GM13977 (cell line): ENCODE data around the gene UNCX.
"Not testable (repeated sequence)": the region's sequence is repeated elsewhere in the genome, so short reads cannot be mapped to it uniquely, and the experiment has no call there.

Experiments
- DNase-seq: peaks from one replicate; pipeline ENCODE4 v3.0.0; 2012; ENCODE audit warnings: low spot score
- CTCF ChIP-seq: IDR thresholded peaks from 2 replicates; pipeline ENCODE4 v1.5.1; 2012; ENCODE audit warnings: mild to moderate bottlenecking, control low read depth; ENCODE audit not compliant: insufficient read depth; ENCODE audit errors: extremely low read depth, missing control alignments
- in situ Hi-C: fragments of 300-500 bp; cut with MboI; formaldehyde crosslinking; loops from one replicate; pipeline ENCODE4 v1.12.0; 2022; ENCODE audit warnings: low sequenced_read_pairs, low pct_unique_long_range_greater_than_20kb, mixed read lengths, inconsistent platforms; ENCODE audit not compliant: unreplicated experiment

The UNCX gene

GRCh38 chr7:1271046-1271445 lies 38.4 kb downstream of the UNCX start:
- in situ Hi-C loops, result no loop called here
- TF ChIP-seq CTCF, result no peak
- DNase-seq, result no peak

GRCh38 chr7:1271656-1272055 lies 39.0 kb downstream of the UNCX start:
- DNase-seq, result no peak
- in situ Hi-C loops, result no loop called here
- TF ChIP-seq CTCF, result no peak

- in situ Hi-C loops, result not testable (repeated sequence)
These were observed 39.5 kb downstream of the UNCX start for GRCh38 chr7:1272136-1272535.

GRCh38 chr7:1274121-1274875 lies 41.6 kb downstream of the UNCX start:
- no peak for DNase-seq
- no peak for TF ChIP-seq CTCF
- in situ Hi-C loops, result no loop called here

More at GRCh38 chr7:1272136-1272535, 39.5 kb downstream of the UNCX start:
- DNase-seq, result not testable (repeated sequence)

- in situ Hi-C loops, result no loop called here
- no peak for DNase-seq
- no peak for TF ChIP-seq CTCF
These were observed 42.3 kb downstream of the UNCX start for GRCh38 chr7:1274876-1275375.

- no peak for TF ChIP-seq CTCF
- in situ Hi-C loops, result no loop called here
- DNase-seq, result no peak
These were observed 43.0 kb downstream of the UNCX start for GRCh38 chr7:1275451-1276381.
